Type B pancreatic cell (in vitro differentiated cells): ENCODE data around the gene APBB2. TPM values are rescaled to one million over a fixed set of nuclear protein-coding genes. Genes with fewer than 3 reads are reported as not detected.

Experiments
- DNase-seq: peaks from one replicate; pipeline ENCODE4 v3.0.0; 2021; ENCODE audit warnings: mixed read lengths; ENCODE audit not compliant: unreplicated experiment; ENCODE audit errors: extremely low spot score
- H3K27ac Mint-ChIP-seq: 2 replicates; pipeline ENCODE4 v1.8.0; 2021; ENCODE audit warnings: mild to moderate bottlenecking, mixed read lengths
- H3K27me3 Mint-ChIP-seq: 2 replicates; pipeline ENCODE4 v1.8.0; 2021; ENCODE audit warnings: mixed read lengths
- H3K36me3 Mint-ChIP-seq: 2 replicates; pipeline ENCODE4 v1.8.0; 2021; ENCODE audit warnings: mixed read lengths
- H3K4me1 Mint-ChIP-seq: one replicate; pipeline ENCODE4 v1.8.0; 2021; ENCODE audit warnings: mixed read lengths; ENCODE audit not compliant: unreplicated experiment
- H3K4me3 Mint-ChIP-seq: 2 replicates; pipeline ENCODE4 v1.8.0; 2021; ENCODE audit warnings: mild to moderate bottlenecking, mixed read lengths
- H3K9me3 Mint-ChIP-seq: 2 replicates; pipeline ENCODE4 v1.8.0; 2021; ENCODE audit warnings: mixed read lengths
- total RNA-seq: library from RNA; stranded (reverse); gene quantifications from 2 replicates; pipeline ENCODE4 v1.2.1, GENCODE V29; 2021; ENCODE audit warnings: low replicate concordance
- TF ChIP-seq, protein P1 (sequence below): fragments of 200-600 bp; sonication (generic); conservative IDR thresholded peaks from 2 replicates; pipeline ENCODE4 v1.5.0; 2021; ENCODE audit warnings: antibody characterized with exemption, mild to moderate bottlenecking

Gene APBB2
- total RNA-seq, 1 donor from 2014 or later: 33.3 TPM

- TF ChIP-seq, protein P1, sequence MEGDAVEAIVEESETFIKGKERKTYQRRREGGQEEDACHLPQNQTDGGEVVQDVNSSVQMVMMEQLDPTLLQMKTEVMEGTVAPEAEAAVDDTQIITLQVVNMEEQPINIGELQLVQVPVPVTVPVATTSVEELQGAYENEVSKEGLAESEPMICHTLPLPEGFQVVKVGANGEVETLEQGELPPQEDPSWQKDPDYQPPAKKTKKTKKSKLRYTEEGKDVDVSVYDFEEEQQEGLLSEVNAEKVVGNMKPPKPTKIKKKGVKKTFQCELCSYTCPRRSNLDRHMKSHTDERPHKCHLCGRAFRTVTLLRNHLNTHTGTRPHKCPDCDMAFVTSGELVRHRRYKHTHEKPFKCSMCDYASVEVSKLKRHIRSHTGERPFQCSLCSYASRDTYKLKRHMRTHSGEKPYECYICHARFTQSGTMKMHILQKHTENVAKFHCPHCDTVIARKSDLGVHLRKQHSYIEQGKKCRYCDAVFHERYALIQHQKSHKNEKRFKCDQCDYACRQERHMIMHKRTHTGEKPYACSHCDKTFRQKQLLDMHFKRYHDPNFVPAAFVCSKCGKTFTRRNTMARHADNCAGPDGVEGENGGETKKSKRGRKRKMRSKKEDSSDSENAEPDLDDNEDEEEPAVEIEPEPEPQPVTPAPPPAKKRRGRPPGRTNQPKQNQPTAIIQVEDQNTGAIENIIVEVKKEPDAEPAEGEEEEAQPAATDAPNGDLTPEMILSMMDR: no peak
- Mint-ChIP-seq H3K4me1 (peaks cover 5% of the 10 kb centered on the region), H3K9me3 (no peaks in the 10 kb centered on the region), H3K36me3 (no peaks in the 10 kb centered on the region), H3K4me3 (no peak overlapping the region), H3K27me3 (no peaks in the 10 kb centered on the region), H3K27ac (no peak overlapping the region)
- DNase-seq: no peak
Measured at GRCh38 chr4:40937140-40937725, 277.1 kb downstream of the APBB2 start.

DNA sequence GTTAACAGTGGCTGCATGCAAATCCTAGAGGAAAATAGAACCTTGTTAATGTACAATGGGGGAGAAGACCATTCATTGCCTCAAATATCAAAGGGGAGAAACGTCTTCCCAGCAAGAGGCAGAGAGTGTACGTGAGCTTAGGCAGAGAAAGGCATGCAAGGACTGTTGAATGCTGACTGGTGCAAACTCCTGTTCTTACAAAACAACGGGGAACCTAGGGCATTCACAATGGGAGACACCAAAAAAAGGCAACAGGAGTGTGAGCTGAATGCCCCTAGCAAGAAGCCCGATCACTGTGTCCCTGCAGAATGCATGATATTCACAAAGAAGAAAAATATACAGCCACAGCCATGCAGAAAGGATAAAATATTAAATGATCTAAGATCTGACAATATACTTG lies 279.7 kb downstream of the APBB2 start:
- peaks cover 5% of the 10 kb centered on the region for H3K4me1 Mint-ChIP-seq
- TF ChIP-seq, protein P1: no peak
- no peak for DNase-seq
- no peak overlapping the region for H3K27ac Mint-ChIP-seq
- no peaks in the 10 kb centered on the region for H3K9me3 Mint-ChIP-seq
- no peaks in the 10 kb centered on the region for H3K36me3 Mint-ChIP-seq
- no peak overlapping the region for H3K4me3 Mint-ChIP-seq
- H3K27me3 Mint-ChIP-seq: no peaks in the 10 kb centered on the region

- no peaks in the 10 kb centered on the region for H3K27me3 Mint-ChIP-seq
- DNase-seq: no peak
- H3K9me3 Mint-ChIP-seq: no peaks in the 10 kb centered on the region
- TF ChIP-seq, protein P1: no peak
- no peak overlapping the region for H3K4me3 Mint-ChIP-seq
- no peaks in the 10 kb centered on the region for H3K36me3 Mint-ChIP-seq
- peaks cover 5% of the 10 kb centered on the region for H3K4me1 Mint-ChIP-seq
- H3K27ac Mint-ChIP-seq: no peak overlapping the region
Measured at GRCh38 chr4:40933272-40934053, 280.9 kb downstream of the APBB2 start.

DNA sequence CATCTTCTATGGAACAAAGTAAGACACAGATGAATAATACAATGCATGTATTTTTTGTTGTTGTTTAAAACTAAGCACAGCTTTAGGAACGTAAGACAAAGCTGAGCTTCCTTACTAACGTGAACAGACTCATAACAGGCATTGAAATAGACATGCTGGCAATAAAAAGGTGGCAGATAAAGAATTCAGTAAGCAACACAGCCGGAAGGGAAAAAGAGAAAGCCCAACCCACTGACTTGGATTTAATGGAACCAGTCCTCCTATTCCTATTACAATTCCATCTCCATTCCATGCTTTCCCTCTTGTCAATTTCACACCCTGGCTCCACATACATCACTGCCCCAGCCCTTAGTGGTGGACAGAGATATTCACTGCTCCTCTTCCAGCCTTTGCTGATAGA lies 282.5 kb downstream of the APBB2 start:
- no peaks in the 10 kb centered on the region for H3K36me3 Mint-ChIP-seq
- no peak overlapping the region for H3K4me3 Mint-ChIP-seq
- H3K4me1 Mint-ChIP-seq: peaks cover 13% of the 10 kb centered on the region
- no peak overlapping the region for H3K27ac Mint-ChIP-seq
- TF ChIP-seq, protein P1: no peak
- DNase-seq: no peak
- H3K9me3 Mint-ChIP-seq: no peaks in the 10 kb centered on the region
- H3K27me3 Mint-ChIP-seq: no peaks in the 10 kb centered on the region

- H3K4me3 Mint-ChIP-seq: no peak overlapping the region
- no peaks in the 10 kb centered on the region for H3K9me3 Mint-ChIP-seq
- peak overlapping the region; percentile 0 for H3K27ac Mint-ChIP-seq
- H3K27me3 Mint-ChIP-seq: no peaks in the 10 kb centered on the region
- DNase-seq: no peak
- TF ChIP-seq, protein P1: no peak
- no peaks in the 10 kb centered on the region for H3K36me3 Mint-ChIP-seq
- H3K4me1 Mint-ChIP-seq: peaks cover 13% of the 10 kb centered on the region
Measured at GRCh38 chr4:40931238-40931637, 283.1 kb downstream of the APBB2 start.
